Measurements from ENCODE around the gene UMAD1. TPM values are rescaled to one million over a fixed set of nuclear protein-coding genes. Genes with fewer than 3 reads are reported as not detected.

The UMAD1 gene
- total RNA-seq, 1 donor from 2014 or later: 13.9 TPM

GRCh38 chr7:7764520-7765396 lies 124.2 kb downstream of the UMAD1 start:
- Mint-ChIP-seq H3K9me3 (no peaks in the 10 kb centered on the region), H3K27me3 (no peaks in the 10 kb centered on the region), H3K4me1 (peaks cover 34% of the 10 kb centered on the region), H3K27ac (peak overlapping the region; percentile 3), H3K36me3 (ENCODE audit: low read depth) (no peaks in the 10 kb centered on the region), H3K4me3 (no peak overlapping the region)
- CTCF ChIA-PET: interaction anchor here (1.2 to 2.1 kb wide), 3 partner anchors 9 to 83 kb away, joined by 4 to 15 read pairs (median 5); no protein-coding TSS in a partner anchor
- no peak for DNase-seq
- no peak for ATAC-seq (ENCODE audit: low read depth)
- intact Hi-C loops (cut with micrococcal nuclease): loop anchor here (5.0 kb wide), 3 partner anchors 122 to 273 kb away; partner anchors contain the start of genes MIOS and UMAD1
- no peak for TF ChIP-seq CTCF (IDR thresholded peaks at IDR 0.05)
- POLR2A ChIA-PET: interaction anchor here (0.5 to 2.3 kb wide), 6 partner anchors 8 to 206 kb away, joined by 3 to 6 read pairs (median 3); partner anchors contain the start of genes GLCCI1 and UMAD1

- intact Hi-C loops (cut with micrococcal nuclease): no loop called here
- H3K36me3 Mint-ChIP-seq (ENCODE audit: low read depth): no peaks in the 10 kb centered on the region
- no peak for TF ChIP-seq CTCF (IDR thresholded peaks at IDR 0.05)
- no peaks in the 10 kb centered on the region for H3K9me3 Mint-ChIP-seq
- DNase-seq (no peak), ATAC-seq (ENCODE audit: low read depth) (no peak)
- no peak overlapping the region for H3K4me3 Mint-ChIP-seq
- H3K4me1 Mint-ChIP-seq: peaks cover 37% of the 10 kb centered on the region
- ChIA-PET POLR2A (interaction anchor here (0.8 to 2.3 kb wide), 4 partner anchors 8 to 205 kb away, joined by 3 to 6 read pairs (median 4); partner anchors contain the start of genes GLCCI1 and UMAD1), CTCF (interaction anchor here (1.2 to 2.1 kb wide), 2 partner anchors 10 to 84 kb away, joined by 4 to 15 read pairs; no protein-coding TSS in a partner anchor)
- H3K27ac Mint-ChIP-seq: no peak overlapping the region
- no peaks in the 10 kb centered on the region for H3K27me3 Mint-ChIP-seq
Measured at GRCh38 chr7:7765422-7765821, 124.9 kb downstream of the UMAD1 start.

- ATAC-seq (ENCODE audit: low read depth): no peak
- Mint-ChIP-seq H3K27ac (no peak overlapping the region), H3K9me3 (no peaks in the 10 kb centered on the region), H3K4me3 (no peak overlapping the region), H3K36me3 (ENCODE audit: low read depth) (no peaks in the 10 kb centered on the region), H3K4me1 (peaks cover 38% of the 10 kb centered on the region), H3K27me3 (no peaks in the 10 kb centered on the region)
- POLR2A ChIA-PET: interaction anchor here (0.6 kb wide), 1 partner anchor 40 kb away, joined by 3 read pairs; no protein-coding TSS in a partner anchor
- CTCF ChIA-PET: no interaction called here
- DNase-seq: no peak
- TF ChIP-seq CTCF (IDR thresholded peaks at IDR 0.05): no peak
- intact Hi-C loops (cut with micrococcal nuclease): no loop called here
Measured at GRCh38 chr7:7766671-7767070, 126.1 kb downstream of the UMAD1 start.

- intact Hi-C loops (cut with micrococcal nuclease): no loop called here
- no peaks in the 10 kb centered on the region for H3K9me3 Mint-ChIP-seq
- H3K36me3 Mint-ChIP-seq (ENCODE audit: low read depth): no peaks in the 10 kb centered on the region
- H3K27me3 Mint-ChIP-seq: no peaks in the 10 kb centered on the region
- ChIA-PET CTCF (interaction anchor here (1.1 kb wide), 1 partner anchor 421 kb away, joined by 3 read pairs; no protein-coding TSS in a partner anchor), POLR2A (no interaction called here)
- TF ChIP-seq CTCF (IDR thresholded peaks at IDR 0.05): no peak
- H3K4me3 Mint-ChIP-seq: no peak overlapping the region
- no peak overlapping the region for H3K27ac Mint-ChIP-seq
- DNase-seq: no peak
- no peak for ATAC-seq (ENCODE audit: low read depth)
- peaks cover 45% of the 10 kb centered on the region for H3K4me1 Mint-ChIP-seq
Measured at GRCh38 chr7:7768977-7769709, 128.6 kb downstream of the UMAD1 start.

Data from activated B cell treated with CpG ODN at 0.5 μM for 24 hours (primary cell).